ENCODE results near the gene LDB1.

LDB1 gene

DNA sequence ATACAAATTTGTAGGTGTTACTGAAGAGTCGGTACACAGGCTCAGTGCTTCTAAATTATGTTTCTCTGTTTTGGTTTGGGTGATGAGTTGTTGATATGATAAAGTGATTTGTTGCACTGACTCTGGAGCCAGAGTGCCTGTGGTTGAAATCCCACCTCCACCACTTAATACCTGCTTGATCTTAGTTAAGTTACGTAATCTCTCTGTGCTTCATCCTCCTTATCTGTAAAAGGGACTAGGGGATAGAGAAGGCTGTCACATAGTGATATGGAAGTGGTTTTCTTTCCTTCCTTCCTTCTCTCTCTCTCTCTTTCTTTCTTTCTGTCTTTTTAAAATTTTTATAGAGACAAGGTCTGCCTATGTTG, 55.7 kb downstream of the LDB1 start:
- no peak for DNase-seq (ENCODE audit: low read depth in 2 of 2)

GRCh38 chr10:102059987-102060386, 60.2 kb downstream of the LDB1 start:
- no peak for DNase-seq (ENCODE audit: low read depth in 2 of 2)

All from stimulated activated CD8-positive, alpha-beta memory T cell treated with anti-CD3 and anti-CD28 coated beads, Interleukin-15, amount 100 ng/mL, for 4 hours (primary cell).